ENCODE data around the gene FBXW10B. TPM values are rescaled to one million over a fixed set of nuclear protein-coding genes. Genes with fewer than 3 reads are reported as not detected.
"Not testable (repeated sequence)": the region's sequence is repeated elsewhere in the genome, so short reads cannot be mapped to it uniquely, and the experiment has no call there.

Gene FBXW10B
- total RNA-seq, 1 donor from 2014 or later = 0.82 TPM

GRCh38 chr17:15659663-15660062 lies 40.2 kb upstream of the FBXW10B start:
- H3K36me3 Mint-ChIP-seq (ENCODE audit: low read depth) = peaks cover 12% of the 10 kb centered on the region
- no peak for TF ChIP-seq CTCF (conservative IDR thresholded peaks at IDR 0.05)
- H3K4me3 Mint-ChIP-seq = no peak overlapping the region
- H3K9me3 Mint-ChIP-seq = no peaks in the 10 kb centered on the region
- no peak for DNase-seq (ENCODE audit: low read depth, low spot score)
- H3K27me3 Mint-ChIP-seq (ENCODE audit: low read depth) = no peaks in the 10 kb centered on the region
- H3K4me1 Mint-ChIP-seq = peaks cover 17% of the 10 kb centered on the region
- no peak overlapping the region for H3K27ac Mint-ChIP-seq (ENCODE audit: unreplicated experiment)

- Mint-ChIP-seq H3K27me3 (ENCODE audit: low read depth) (no peaks in the 10 kb centered on the region), H3K4me3 (no peak overlapping the region), H3K4me1 (peaks cover 21% of the 10 kb centered on the region), H3K36me3 (ENCODE audit: low read depth) (peaks cover 8% of the 10 kb centered on the region), H3K9me3 (no peaks in the 10 kb centered on the region), H3K27ac (ENCODE audit: unreplicated experiment) (no peak overlapping the region)
- no peak for TF ChIP-seq CTCF (conservative IDR thresholded peaks at IDR 0.05)
- DNase-seq (ENCODE audit: low read depth, low spot score) = no peak
Observed at GRCh38 chr17:15659236-15659635, 39.7 kb upstream of the FBXW10B start.

GRCh38 chr17:15658296-15658695 lies 38.8 kb upstream of the FBXW10B start:
- Mint-ChIP-seq H3K36me3 (ENCODE audit: low read depth) (peaks cover 3% of the 10 kb centered on the region), H3K27ac (ENCODE audit: unreplicated experiment) (no peak overlapping the region), H3K9me3 (no peaks in the 10 kb centered on the region), H3K4me1 (peaks cover 29% of the 10 kb centered on the region), H3K27me3 (ENCODE audit: low read depth) (no peaks in the 10 kb centered on the region), H3K4me3 (no peak overlapping the region)
- no peak for TF ChIP-seq CTCF (conservative IDR thresholded peaks at IDR 0.05)
- no peak for DNase-seq (ENCODE audit: low read depth, low spot score)

- Mint-ChIP-seq H3K9me3 (no peaks in the 10 kb centered on the region), H3K4me1 (peaks cover 33% of the 10 kb centered on the region), H3K27me3 (ENCODE audit: low read depth) (no peaks in the 10 kb centered on the region), H3K27ac (ENCODE audit: unreplicated experiment) (no peak overlapping the region), H3K4me3 (no peak overlapping the region), H3K36me3 (ENCODE audit: low read depth) (peaks cover 3% of the 10 kb centered on the region)
- no peak for DNase-seq (ENCODE audit: low read depth, low spot score)
- no peak for TF ChIP-seq CTCF (conservative IDR thresholded peaks at IDR 0.05)
Observed at GRCh38 chr17:15657868-15658267, 38.4 kb upstream of the FBXW10B start.

GRCh38 chr17:15654886-15655561 lies 35.5 kb upstream of the FBXW10B start:
- no peak for TF ChIP-seq CTCF (conservative IDR thresholded peaks at IDR 0.05)
- Mint-ChIP-seq H3K36me3 (ENCODE audit: low read depth) (peaks cover 3% of the 10 kb centered on the region), H3K27me3 (ENCODE audit: low read depth) (no peaks in the 10 kb centered on the region), H3K4me1 (peaks cover 50% of the 10 kb centered on the region), H3K27ac (ENCODE audit: unreplicated experiment) (peak overlapping the region; percentile 70), H3K4me3 (no peak overlapping the region), H3K9me3 (no peaks in the 10 kb centered on the region)
- DNase-seq (ENCODE audit: low read depth, low spot score) = no peak

GRCh38 chr17:15654401-15654800 lies 34.9 kb upstream of the FBXW10B start:
- H3K4me3 Mint-ChIP-seq; DNase-seq (ENCODE audit: low read depth, low spot score); H3K36me3 Mint-ChIP-seq (ENCODE audit: low read depth); H3K27me3 Mint-ChIP-seq (ENCODE audit: low read depth); H3K9me3 Mint-ChIP-seq: not testable (repeated sequence)
- Mint-ChIP-seq H3K4me1 (peaks cover 50% of the 10 kb centered on the region), H3K27ac (ENCODE audit: unreplicated experiment) (peak overlapping the region; percentile 60)

Measured in neural crest cell (in vitro differentiated cells).